Smooth muscle cell (in vitro differentiated cells): ENCODE data around the gene SS18L1. TPM values are rescaled to one million over a fixed set of nuclear protein-coding genes. Genes with fewer than 3 reads are reported as not detected.

Experiments used
- DNase-seq: peaks from one replicate; lab custom pipeline; 2025; ENCODE audit not compliant: unreplicated experiment; lab: John Stamatoyannopoulos, UW
- H2AFZ ChIP-seq: fragments of 200-600 bp; sonication (generic); 2 replicates; pipeline ENCODE4 v1.6.0; 2016; ENCODE audit warnings: antibody characterized with exemption, low read depth, mild to moderate bottlenecking
- H3F3A ChIP-seq: fragments of 200-600 bp; sonication (generic); 2 replicates; pipeline ENCODE4 v1.6.0; 2017; ENCODE audit warnings: antibody characterized with exemption, low read depth
- H3K27ac ChIP-seq: fragments of 200-600 bp; sonication (generic); 2 replicates; pipeline ENCODE4 v1.5.1; 2016; ENCODE audit warnings: low read depth, mild to moderate bottlenecking
- H3K27me3 ChIP-seq: fragments of 200-600 bp; sonication (generic); 2 replicates; pipeline ENCODE4 v1.6.1; 2016; ENCODE audit warnings: low read depth, mild to moderate bottlenecking
- H3K36me3 ChIP-seq: fragments of 200-600 bp; sonication (generic); 2 replicates; pipeline ENCODE4 v1.5.1; 2016; ENCODE audit warnings: low read depth
- H3K4me1 ChIP-seq: fragments of 200-600 bp; sonication (generic); 2 replicates; pipeline ENCODE4 v1.5.1; 2016; ENCODE audit warnings: low read depth
- H3K4me2 ChIP-seq: fragments of 200-600 bp; sonication (generic); 2 replicates; pipeline ENCODE4 v1.6.0; 2016; ENCODE audit warnings: mild to moderate bottlenecking
- H3K4me3 ChIP-seq: fragments of 200-600 bp; sonication (generic); 2 replicates; pipeline ENCODE4 v1.5.1; 2016; ENCODE audit warnings: mild to moderate bottlenecking
- H3K79me2 ChIP-seq: fragments of 200-600 bp; sonication (generic); 2 replicates; pipeline ENCODE4 v1.6.0; 2016; ENCODE audit warnings: low read depth, mild to moderate bottlenecking
- H3K9ac ChIP-seq: fragments of 200-600 bp; sonication (generic); 2 replicates; pipeline ENCODE4 v1.6.0; 2016; ENCODE audit warnings: low read depth
- H3K9me3 ChIP-seq: fragments of 200-600 bp; sonication (generic); replicated peaks from 2 replicates; pipeline ENCODE4 v1.5.1; 2016; ENCODE audit warnings: low read depth
- H4K20me1 ChIP-seq: fragments of 200-600 bp; sonication (generic); 2 replicates; pipeline ENCODE4 v1.6.0; 2016; ENCODE audit warnings: low read depth
- CTCF ChIP-seq: fragments of 200-600 bp; sonication (generic); IDR thresholded peaks from 2 replicates; pipeline ENCODE4 v1.5.1; 2017; ENCODE audit warnings: borderline replicate concordance, mild to moderate bottlenecking, antibody characterized with exemption; ENCODE audit not compliant: insufficient read depth, poor library complexity, severe bottlenecking
- WGBS: methylation state at CpG from one replicate; pipeline ENCODE4 v1.1.7; 2016; ENCODE audit warnings: low lambda C conversion rate; 5-methylcytosine and 5-hydroxymethylcytosine counted together
- polyA plus RNA-seq: library from polyadenylated mRNA; unstranded; fragments of >200 nt; fragmentation: Nextera tagmentation; extraction: Ambion mirVana; gene quantifications from 2 replicates; pipeline ENCODE4 v1.2.1, GENCODE V29; 2016
- total RNA-seq: library from RNA; depleted of rRNA; stranded (reverse); fragments of >200 nt; gene quantifications from 2 replicates; pipeline ENCODE4 v1.2.3, GENCODE V29; 2014

SS18L1 gene
- total and polyA plus RNA-seq, 2 experiments from 2014 or later, result 2.3 to 10.1 TPM

- no peak for DNase-seq
- no peak overlapping the region for H3K4me2 ChIP-seq
- no peak overlapping the region for H3K9ac ChIP-seq
- no peak for TF ChIP-seq CTCF
- no peaks in the 10 kb centered on the region for H3F3A ChIP-seq
- no peaks in the 10 kb centered on the region for H4K20me1 ChIP-seq
- no peaks in the 10 kb centered on the region for H3K36me3 ChIP-seq
- no peak overlapping the region for H3K27ac ChIP-seq
- H3K4me3 ChIP-seq, result no peak overlapping the region
- no peak overlapping the region for H2AFZ ChIP-seq
- no peaks in the 10 kb centered on the region for H3K9me3 ChIP-seq
- H3K4me1 ChIP-seq, result peaks cover 3% of the 10 kb centered on the region
- H3K27me3 ChIP-seq, result peaks cover 3% of the 10 kb centered on the region
- 74% methylated on average over 5 of the region's 6 CpGs for WGBS
- no peaks in the 10 kb centered on the region for H3K79me2 ChIP-seq
These were observed 87.7 kb downstream of the SS18L1 start for GRCh38 chr20:62231292-62231691.

Other genes starting within 250 kb of the SS18L1 start
- gene TAF4, start 77.9 kb upstream of the SS18L1 start, total RNA-seq, result 7.4 and 8.5 TPM in 2 replicates
- gene TAF4, start 77.9 kb upstream of the SS18L1 start, polyA plus RNA-seq, result 0.67 and 0.96 TPM in 2 replicates
- 21.5 and 22.7 TPM in 2 replicates for gene LSM14B, start 21.3 kb upstream of the SS18L1 start, total RNA-seq
- gene LSM14B, start 21.3 kb upstream of the SS18L1 start, polyA plus RNA-seq, result 4.9 and 5.6 TPM in 2 replicates
- 297 and 376 TPM in 2 replicates for gene PSMA7, start 375 bp upstream of the SS18L1 start, total RNA-seq
- gene PSMA7, start 375 bp upstream of the SS18L1 start, polyA plus RNA-seq, result 461 and 473 TPM in 2 replicates
- 19.9 and 21.9 TPM in 2 replicates for gene MTG2, start 39.3 kb downstream of the SS18L1 start, total RNA-seq
- gene MTG2, start 39.3 kb downstream of the SS18L1 start, polyA plus RNA-seq, result 13.4 and 17.9 TPM in 2 replicates
- not detected in 2 replicates for gene HRH3, start 76.5 kb downstream of the SS18L1 start, total RNA-seq
- gene HRH3, start 76.5 kb downstream of the SS18L1 start, polyA plus RNA-seq, result not detected in 2 replicates
- gene OSBPL2, start 94.8 kb downstream of the SS18L1 start, total RNA-seq, result 33.8 and 34.3 TPM in 2 replicates
- 32.0 and 37.0 TPM in 2 replicates for gene OSBPL2, start 94.8 kb downstream of the SS18L1 start, polyA plus RNA-seq
- gene ADRM1, start 159.2 kb downstream of the SS18L1 start, total RNA-seq, result 68.7 and 101 TPM in 2 replicates
- gene ADRM1, start 159.2 kb downstream of the SS18L1 start, polyA plus RNA-seq, result 121 and 126 TPM in 2 replicates
- 27.5 and 30.0 TPM in 2 replicates for gene LAMA5, start 223.5 kb downstream of the SS18L1 start, total RNA-seq
- 27.6 and 132 TPM in 2 replicates for gene LAMA5, start 223.5 kb downstream of the SS18L1 start, polyA plus RNA-seq
- 2,536 and 4,082 TPM in 2 replicates for gene RPS21, start 243.3 kb downstream of the SS18L1 start, total RNA-seq
- 438 and 495 TPM in 2 replicates for gene RPS21, start 243.3 kb downstream of the SS18L1 start, polyA plus RNA-seq